Endothelial cell of umbilical vein (primary cell): Measurements from ENCODE around the gene SYNGR4. TPM values are rescaled to one million over a fixed set of nuclear protein-coding genes. Genes with fewer than 3 reads are reported as not detected.

ENCODE experiments used
- BruUV-seq: library from RNA; stranded (reverse); fragments of 400-500 nt; replicated peaks from 2 replicates; lab custom pipeline; 2021; lab: Mats Ljungman, UMichigan
- CTCF ChIA-PET: fragments of 300-600, 350-600 bp; sonication (Branson Sonifier 250); formaldehyde crosslinking; loops from one replicate; lab custom pipeline; 2021; ENCODE audit warnings: antibody characterized with exemption, inconsistent platforms; lab: Charles Lee
- POLR2A ChIA-PET: fragments of 300-600, 350-600 bp; sonication (Branson Sonifier 250); formaldehyde crosslinking; loops from one replicate; lab custom pipeline; 2021; ENCODE audit warnings: antibody characterized with exemption, inconsistent platforms; lab: Charles Lee
- DNase-seq: peaks from one replicate; pipeline ENCODE4 v3.0.0-alpha.2; 2011; ENCODE audit warnings: low read depth, low spot score
- FAIRE-seq: peaks from 2 replicates; lab custom pipeline; 2011; peaks lifted over from hg19 to GRCh38; lab: Jason Lieb, UNC
- H2AFZ ChIP-seq: 2 replicates; pipeline ENCODE4 v1.6.0; 2012; ENCODE audit warnings: low read depth, low read length, control low read depth, inconsistent platforms
- H3K27ac ChIP-seq: 2 replicates; pipeline ENCODE4 v1.5.1; 2011; ENCODE audit warnings: low read depth, mild to moderate bottlenecking, control low read depth, low read length, moderate library complexity; ENCODE audit not compliant: insufficient read depth
- H3K27me3 ChIP-seq, 2 experiments: 2 replicates each; pipeline versions ENCODE4 v1.6.0 to v1.6.1; 2011; ENCODE audit warnings: low read length in 2 of 2, mixed read lengths in 1 of 2; ENCODE audit not compliant: control insufficient read depth in 2 of 2, insufficient read depth in 2 of 2
- H3K36me3 ChIP-seq, 2 experiments: 2 replicates in 1 of 2; 3 replicates in 1 of 2; pipeline ENCODE4 v1.5.1; 2011; ENCODE audit warnings: low read length in 2 of 2, mild to moderate bottlenecking in 1 of 2, moderate library complexity in 1 of 2; ENCODE audit not compliant: control insufficient read depth in 2 of 2, insufficient read depth in 2 of 2; ENCODE audit errors: extremely low read depth in 1 of 2
- H3K4me1 ChIP-seq: 3 replicates; pipeline ENCODE4 v1.5.1; 2011; ENCODE audit warnings: mild to moderate bottlenecking, low read length; ENCODE audit not compliant: control insufficient read depth, insufficient read depth; ENCODE audit errors: extremely low read depth
- H3K4me2 ChIP-seq: 2 replicates; pipeline ENCODE4 v1.6.1; 2011; ENCODE audit warnings: low read length, control low read depth, mixed read lengths; ENCODE audit not compliant: insufficient read depth
- H3K4me3 ChIP-seq, 3 experiments: fragments of 200-600 bp in 1 of 3; sonication (generic), shearing (Covaris generic) in 1 of 3; replicated peaks in 1 of 3; 2 replicates each; pipeline ENCODE4 v1.5.1; 2011 to 2016; ENCODE audit warnings: control low read depth in 3 of 3, low read length in 3 of 3, mild to moderate bottlenecking in 2 of 3, inconsistent platforms in 1 of 3, low read depth in 1 of 3, moderate library complexity in 1 of 3; ENCODE audit not compliant: insufficient read depth in 1 of 3
- H3K79me2 ChIP-seq: 2 replicates; pipeline ENCODE4 v1.6.0; 2012; ENCODE audit warnings: low read length, inconsistent platforms; ENCODE audit not compliant: control insufficient read depth, insufficient read depth
- H3K9ac ChIP-seq: replicated peaks from 2 replicates; pipeline ENCODE3; 2011; ENCODE audit warnings: low read length, control low read depth; ENCODE audit not compliant: insufficient read depth; ENCODE audit errors: extremely low read depth
- H3K9me1 ChIP-seq: replicated peaks from 3 replicates; pipeline ENCODE4 v1.6.0; 2011; ENCODE audit warnings: mild to moderate bottlenecking, low read length; ENCODE audit not compliant: control insufficient read depth, insufficient read depth; ENCODE audit errors: extremely low read depth
- H3K9me3 ChIP-seq: replicated peaks from 2 replicates; pipeline ENCODE4 v1.5.1; 2012; ENCODE audit warnings: low read length, inconsistent platforms; ENCODE audit not compliant: control insufficient read depth, insufficient read depth
- H4K20me1 ChIP-seq: replicated peaks from 2 replicates; pipeline ENCODE3; 2011; ENCODE audit warnings: mild to moderate bottlenecking, low read length; ENCODE audit not compliant: control insufficient read depth, insufficient read depth; ENCODE audit errors: extremely low read depth
- CTCF ChIP-seq, 2 donors: IDR thresholded peaks; 1 replicate in 1 of 2; 2 replicates in 1 of 2; pipeline ENCODE4 v1.5.1; 2011; ENCODE audit warnings: low read length in 2 of 2, mild to moderate bottlenecking in 2 of 2, moderate library complexity in 2 of 2, control low read depth in 1 of 2, inconsistent platforms in 1 of 2, low read depth in 1 of 2; ENCODE audit not compliant: insufficient read depth in 1 of 2; ENCODE audit errors: extremely low read depth in 1 of 2
- EZH2 ChIP-seq: IDR thresholded peaks from 2 replicates; pipeline ENCODE4 v1.6.1; 2012; ENCODE audit warnings: borderline replicate concordance, low read depth, mild to moderate bottlenecking, moderate library complexity, low read length, inconsistent platforms; ENCODE audit not compliant: severe bottlenecking
- FOS ChIP-seq: IDR thresholded peaks from 2 replicates; pipeline ENCODE4 v1.6.1; 2011; ENCODE audit warnings: mild to moderate bottlenecking, low read length, moderate library complexity, borderline replicate concordance; ENCODE audit not compliant: insufficient read depth
- GATA2 ChIP-seq: IDR thresholded peaks from 2 replicates; pipeline ENCODE4 v1.7.0; 2011; ENCODE audit warnings: low read depth, mild to moderate bottlenecking, moderate library complexity, mixed read lengths, low read length; ENCODE audit not compliant: insufficient read length, insufficient read depth
- JUN ChIP-seq: IDR thresholded peaks from 2 replicates; pipeline ENCODE4 v1.6.1; 2011; ENCODE audit warnings: borderline replicate concordance, low read depth; ENCODE audit not compliant: insufficient read length, insufficient read depth
- MYC ChIP-seq: IDR thresholded peaks from one replicate; pipeline ENCODE4 v1.6.1; 2011; ENCODE audit warnings: mild to moderate bottlenecking, low read depth, low read length
- POLR2A ChIP-seq: IDR thresholded peaks from 2 replicates; pipeline ENCODE4 v1.6.1; 2012; ENCODE audit warnings: low read depth, mild to moderate bottlenecking, control low read depth, low read length
- POLR2AphosphoS5 ChIP-seq: IDR thresholded peaks from 2 replicates; pipeline ENCODE4 v1.6.1; 2012; ENCODE audit warnings: low read depth, mild to moderate bottlenecking, control low read depth, low read length, moderate library complexity; ENCODE audit not compliant: insufficient read depth
- dilution Hi-C: fragments of 300-500 bp; cut with MboI; formaldehyde crosslinking; loops from one replicate; pipeline ENCODE4 v1.15.0; 2019; ENCODE audit warnings: low sequenced_read_pairs; ENCODE audit not compliant: extremely low pct_ligation_motif_present
- intact Hi-C: fragments of 100-400 bp; cut with micrococcal nuclease; formaldehyde crosslinking; loops from one replicate; pipeline ENCODE4 v1.10.0; 2022
- polyA plus RNA-seq, 4 experiments: library from polyadenylated mRNA; depleted of rRNA in 3 of 4; stranded (reverse) in 3 of 4; unstranded in 1 of 4; fragments of >200 nt; gene quantifications; 2 replicates each; pipeline versions ENCODE4 v1.2.1 to v1.2.3, GENCODE V29; 2011 to 2012; ENCODE audit warnings: missing spikeins in 1 of 4
- total RNA-seq: library from RNA; stranded (reverse); gene quantifications from 2 replicates; pipeline ENCODE4 v1.2.3, GENCODE V29; 2021
- TF ChIP-seq, protein P1 (sequence below): IDR thresholded peaks from 2 replicates; pipeline ENCODE4 v1.6.1; 2011; ENCODE audit not compliant: insufficient read depth, insufficient read length

SYNGR4 gene
- total and polyA plus RNA-seq, 2 donors (not counting 3 experiments of a cell fraction or from before 2014, with no cell fraction given), result not detected

- Histone ChIP-seq H2AFZ (no peak overlapping the region), H3K9me1 (no peaks in the 10 kb centered on the region), H3K27ac (no peak overlapping the region), H3K4me3 (no peak overlapping the region), H3K4me1 (peaks cover 5% of the 10 kb centered on the region), H3K27me3 (no peaks in the 10 kb centered on the region), H3K79me2 (no peaks in the 10 kb centered on the region), H3K4me2 (no peak overlapping the region), H3K9me3 (no peaks in the 10 kb centered on the region), H3K36me3 (no peaks in the 10 kb centered on the region), H3K9ac (no peak overlapping the region), H4K20me1 (no peaks in the 10 kb centered on the region)
- ChIA-PET POLR2A (no interaction called here), CTCF (interaction anchor here (0.6 kb wide), 1 partner anchor 282 kb away, joined by 3 read pairs; no protein-coding TSS in a partner anchor)
- dilution Hi-C loops, result no loop called here
- DNase-seq, result no peak
- no peak for FAIRE-seq
- TF ChIP-seq POLR2AphosphoS5 (no peak), POLR2A (no peak), MYC (no peak), JUN (no peak), GATA2 (no peak), CTCF (IDR thresholded peaks at IDR 0.05; ENCODE audit: extremely low read depth in 1 of 2, insufficient read depth in 1 of 2, low read depth in 1 of 2, low read length in 2 of 2) (no peak), FOS (no peak), EZH2 (no peak)
- TF ChIP-seq, protein P1, sequence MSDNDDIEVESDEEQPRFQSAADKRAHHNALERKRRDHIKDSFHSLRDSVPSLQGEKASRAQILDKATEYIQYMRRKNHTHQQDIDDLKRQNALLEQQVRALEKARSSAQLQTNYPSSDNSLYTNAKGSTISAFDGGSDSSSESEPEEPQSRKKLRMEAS, result no peak
- intact Hi-C loops, result no loop called here
- no TSS peak for BruUV-seq
Observed at GRCh38 chr19:48359123-48359522, 5.0 kb upstream of the SYNGR4 start.
